ENCODE results near the gene NEO1. TPM values are rescaled to one million over a fixed set of nuclear protein-coding genes. Genes with fewer than 3 reads are reported as not detected.

Gene NEO1
- total and polyA plus RNA-seq, 9 of the 15 experiments (the other 6 are each of a cell fraction or from before 2014, with no cell fraction given), result 0.08 to 1.7 (median 0.48) TPM

DNA sequence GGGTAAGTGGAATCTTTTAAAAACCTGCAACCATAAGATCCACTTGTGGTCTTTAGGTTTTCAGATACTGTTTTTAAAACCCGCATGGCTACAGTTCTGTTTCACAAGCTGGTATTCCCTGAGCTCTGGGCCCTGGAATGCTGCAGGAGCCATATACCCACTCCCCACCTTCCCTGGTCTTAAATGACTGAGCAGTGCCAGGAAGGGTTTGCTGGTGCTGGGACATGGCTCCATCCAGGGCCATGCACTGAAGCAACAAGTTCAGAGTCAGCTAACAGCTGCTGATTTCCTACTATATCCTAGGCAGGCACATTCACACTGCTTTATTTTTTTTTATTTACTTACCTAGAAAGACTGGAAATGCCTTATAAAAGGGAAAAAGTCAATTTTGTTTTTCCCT is 239.2 kb downstream of the NEO1 start (continued):
- no peak for TF ChIP-seq ZBED1 (IDR thresholded peaks at IDR 0.05)
- TF ChIP-seq, protein P1, sequence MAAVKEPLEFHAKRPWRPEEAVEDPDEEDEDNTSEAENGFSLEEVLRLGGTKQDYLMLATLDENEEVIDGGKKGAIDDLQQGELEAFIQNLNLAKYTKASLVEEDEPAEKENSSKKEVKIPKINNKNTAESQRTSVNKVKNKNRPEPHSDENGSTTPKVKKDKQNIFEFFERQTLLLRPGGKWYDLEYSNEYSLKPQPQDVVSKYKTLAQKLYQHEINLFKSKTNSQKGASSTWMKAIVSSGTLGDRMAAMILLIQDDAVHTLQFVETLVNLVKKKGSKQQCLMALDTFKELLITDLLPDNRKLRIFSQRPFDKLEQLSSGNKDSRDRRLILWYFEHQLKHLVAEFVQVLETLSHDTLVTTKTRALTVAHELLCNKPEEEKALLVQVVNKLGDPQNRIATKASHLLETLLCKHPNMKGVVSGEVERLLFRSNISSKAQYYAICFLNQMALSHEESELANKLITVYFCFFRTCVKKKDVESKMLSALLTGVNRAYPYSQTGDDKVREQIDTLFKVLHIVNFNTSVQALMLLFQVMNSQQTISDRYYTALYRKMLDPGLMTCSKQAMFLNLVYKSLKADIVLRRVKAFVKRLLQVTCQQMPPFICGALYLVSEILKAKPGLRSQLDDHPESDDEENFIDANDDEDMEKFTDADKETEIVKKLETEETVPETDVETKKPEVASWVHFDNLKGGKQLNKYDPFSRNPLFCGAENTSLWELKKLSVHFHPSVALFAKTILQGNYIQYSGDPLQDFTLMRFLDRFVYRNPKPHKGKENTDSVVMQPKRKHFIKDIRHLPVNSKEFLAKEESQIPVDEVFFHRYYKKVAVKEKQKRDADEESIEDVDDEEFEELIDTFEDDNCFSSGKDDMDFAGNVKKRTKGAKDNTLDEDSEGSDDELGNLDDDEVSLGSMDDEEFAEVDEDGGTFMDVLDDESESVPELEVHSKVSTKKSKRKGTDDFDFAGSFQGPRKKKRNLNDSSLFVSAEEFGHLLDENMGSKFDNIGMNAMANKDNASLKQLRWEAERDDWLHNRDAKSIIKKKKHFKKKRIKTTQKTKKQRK (IDR thresholded peaks at IDR 0.05; ENCODE audit: borderline replicate concordance, low read depth, low read length), result no peak
- TF ChIP-seq ZFP36 (IDR thresholded peaks at IDR 0.05; ENCODE audit: low read depth, low read length, partially characterized antibody), result no peak
- TF ChIP-seq KDM1A (IDR thresholded peaks at IDR 0.05), result no peak

- TF ChIP-seq E4F1 (CRISPR knock-in tag; IDR thresholded peaks at IDR 0.05; ENCODE audit: borderline replicate concordance), result no peak
- TF ChIP-seq, protein P2, sequence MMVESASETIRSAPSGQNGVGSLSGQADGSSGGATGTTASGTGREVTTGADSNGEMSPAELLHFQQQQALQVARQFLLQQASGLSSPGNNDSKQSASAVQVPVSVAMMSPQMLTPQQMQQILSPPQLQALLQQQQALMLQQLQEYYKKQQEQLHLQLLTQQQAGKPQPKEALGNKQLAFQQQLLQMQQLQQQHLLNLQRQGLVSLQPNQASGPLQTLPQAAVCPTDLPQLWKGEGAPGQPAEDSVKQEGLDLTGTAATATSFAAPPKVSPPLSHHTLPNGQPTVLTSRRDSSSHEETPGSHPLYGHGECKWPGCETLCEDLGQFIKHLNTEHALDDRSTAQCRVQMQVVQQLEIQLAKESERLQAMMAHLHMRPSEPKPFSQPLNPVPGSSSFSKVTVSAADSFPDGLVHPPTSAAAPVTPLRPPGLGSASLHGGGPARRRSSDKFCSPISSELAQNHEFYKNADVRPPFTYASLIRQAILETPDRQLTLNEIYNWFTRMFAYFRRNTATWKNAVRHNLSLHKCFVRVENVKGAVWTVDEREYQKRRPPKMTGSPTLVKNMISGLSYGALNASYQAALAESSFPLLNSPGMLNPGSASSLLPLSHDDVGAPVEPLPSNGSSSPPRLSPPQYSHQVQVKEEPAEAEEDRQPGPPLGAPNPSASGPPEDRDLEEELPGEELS (CRISPR knock-in tag; IDR thresholded peaks at IDR 0.05; ENCODE audit: borderline replicate concordance), result no peak
- no peak for DNase-seq (ENCODE audit: extremely low read depth in 1 of 4, low spot score in 3 of 4)
- no peak overlapping the region for H2AFZ ChIP-seq (ENCODE audit: low read depth, low read length)
- H4K20me1 ChIP-seq (replicated peaks; ENCODE audit: control insufficient read depth, insufficient read depth, low read length), result no peaks in the 10 kb centered on the region
- no peaks in the 10 kb centered on the region for H3K9me3 ChIP-seq (replicated peaks; ENCODE audit: control insufficient read depth, insufficient read depth, low read depth, low read length)
- H3K4me1 ChIP-seq (replicated peaks in 1 of 2; ENCODE audit: control insufficient read depth in 2 of 2, insufficient read depth in 2 of 2, low read length in 2 of 2), result no peaks in the 10 kb centered on the region
- no peaks in the 10 kb centered on the region for H3K9me1 ChIP-seq (ENCODE audit: control insufficient read depth, insufficient read depth, low read length)
- ATAC-seq, result no peak
- no TSS peak for BruUV-seq (replicated peaks)
- no peak overlapping the region for H3K4me3 ChIP-seq
- in situ Hi-C loops (cut with MboI), result no loop called here
- H3K9ac ChIP-seq (ENCODE audit: insufficient read depth in 1 of 2, low read depth in 2 of 2, low read length in 2 of 2), result no peak overlapping the region
- intact Hi-C loops (cut with micrococcal nuclease), result no loop called here
- no peak overlapping the region for H3K27ac ChIP-seq (ENCODE audit: extremely low read depth, low read depth, low read length)
- no peak for FAIRE-seq
- 0% methylated on average over 4 of the region's 4 CpGs for whole genome bisulfite sequencing (ENCODE audit: insufficient coverage, low coverage, missing lambda C conversion rate)
- CTCF ChIA-PET (ENCODE audit: low intra/inter-chr PET ratio), result no interaction called here
- peaks cover 9 to 24% of the 10 kb centered on the region in 2 experiments for H3K27me3 ChIP-seq (ENCODE audit: control insufficient read depth in 2 of 2, insufficient read depth in 2 of 2, low read length in 2 of 2)
- no peak overlapping the region for H3K4me2 ChIP-seq (ENCODE audit: insufficient read depth, low read length)
- H3K36me3 ChIP-seq (ENCODE audit: control insufficient read depth, insufficient read depth, low read length), result no peaks in the 10 kb centered on the region
- no peaks in the 10 kb centered on the region for H3K79me2 ChIP-seq (ENCODE audit: control insufficient read depth, insufficient read depth, low read length)
- POLR2A ChIA-PET, result no interaction called here
Measured at GRCh38 chr15:73293773-73294172, 241.5 kb downstream of the NEO1 start.
